HG03196 (cell line): ENCODE results near the gene PASK.
A peak's percentile ranks its signal among the peaks of the same experiment; 100 is the strongest.

Source experiments
- ATAC-seq: cut with Tn5 transposase; IDR thresholded peaks from one replicate; pipeline ENCODE4 v1.9.1; 2021; ENCODE audit not compliant: unreplicated experiment

The PASK gene

DNA sequence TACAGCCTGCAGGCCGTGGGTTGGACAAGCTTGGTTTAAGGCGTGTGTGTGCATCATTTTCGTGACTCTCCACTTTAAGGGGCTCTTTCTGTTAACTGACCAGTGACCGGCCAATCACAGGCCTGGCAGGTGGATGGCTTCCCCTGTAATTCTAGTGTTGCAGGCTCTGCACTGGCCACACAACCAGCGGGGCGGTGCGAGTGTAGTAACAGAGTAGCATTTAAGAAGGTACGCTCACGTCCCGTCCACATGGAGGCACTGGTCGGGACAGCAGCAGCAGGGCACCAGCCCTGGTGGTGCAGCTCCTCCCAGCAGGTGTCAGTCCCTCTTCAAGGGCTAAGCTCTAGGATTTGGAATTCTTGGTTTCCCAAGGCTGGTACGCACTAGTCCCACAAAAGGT lies 31.2 kb upstream of the PASK start:
- ATAC-seq: no peak

DNA sequence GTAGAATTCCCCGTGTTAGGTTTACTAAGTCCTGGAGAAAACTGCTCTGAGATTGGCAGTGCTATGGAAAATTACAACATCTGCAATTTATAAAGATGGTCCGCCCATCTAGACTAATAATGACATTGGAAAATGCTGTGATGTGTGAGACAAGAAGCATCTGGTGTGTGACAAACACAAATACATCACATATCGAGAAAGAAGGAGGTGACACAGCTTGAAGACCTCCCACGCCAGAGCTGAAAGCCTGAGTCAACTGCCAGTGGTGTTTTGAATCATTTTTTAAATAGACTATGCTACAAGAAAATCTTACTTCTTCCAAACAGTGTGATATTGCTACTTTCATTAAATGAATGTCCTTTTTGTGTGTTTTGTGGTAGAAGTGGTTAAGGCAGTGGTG lies 30.6 kb upstream of the PASK start:
- ATAC-seq: no peak

DNA sequence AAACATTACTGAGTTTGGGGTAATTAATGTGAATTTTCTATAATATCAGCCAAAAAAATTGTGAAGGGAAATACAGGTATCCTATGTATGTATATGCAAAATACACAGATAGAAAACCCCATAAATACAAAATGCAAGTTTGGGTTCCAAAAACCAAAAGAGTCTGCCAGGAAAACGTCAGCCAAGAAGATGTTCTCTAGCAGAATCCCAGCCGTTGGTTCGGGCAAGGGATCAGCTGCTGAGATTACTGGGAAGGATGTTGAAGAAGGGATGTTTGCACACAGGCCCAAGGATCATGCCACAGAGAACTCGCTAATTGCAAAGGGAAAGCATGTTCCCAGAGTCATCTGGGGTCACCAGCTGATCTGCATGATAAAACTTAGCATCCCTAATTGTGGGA lies 29.7 kb upstream of the PASK start:
- no peak for ATAC-seq

DNA sequence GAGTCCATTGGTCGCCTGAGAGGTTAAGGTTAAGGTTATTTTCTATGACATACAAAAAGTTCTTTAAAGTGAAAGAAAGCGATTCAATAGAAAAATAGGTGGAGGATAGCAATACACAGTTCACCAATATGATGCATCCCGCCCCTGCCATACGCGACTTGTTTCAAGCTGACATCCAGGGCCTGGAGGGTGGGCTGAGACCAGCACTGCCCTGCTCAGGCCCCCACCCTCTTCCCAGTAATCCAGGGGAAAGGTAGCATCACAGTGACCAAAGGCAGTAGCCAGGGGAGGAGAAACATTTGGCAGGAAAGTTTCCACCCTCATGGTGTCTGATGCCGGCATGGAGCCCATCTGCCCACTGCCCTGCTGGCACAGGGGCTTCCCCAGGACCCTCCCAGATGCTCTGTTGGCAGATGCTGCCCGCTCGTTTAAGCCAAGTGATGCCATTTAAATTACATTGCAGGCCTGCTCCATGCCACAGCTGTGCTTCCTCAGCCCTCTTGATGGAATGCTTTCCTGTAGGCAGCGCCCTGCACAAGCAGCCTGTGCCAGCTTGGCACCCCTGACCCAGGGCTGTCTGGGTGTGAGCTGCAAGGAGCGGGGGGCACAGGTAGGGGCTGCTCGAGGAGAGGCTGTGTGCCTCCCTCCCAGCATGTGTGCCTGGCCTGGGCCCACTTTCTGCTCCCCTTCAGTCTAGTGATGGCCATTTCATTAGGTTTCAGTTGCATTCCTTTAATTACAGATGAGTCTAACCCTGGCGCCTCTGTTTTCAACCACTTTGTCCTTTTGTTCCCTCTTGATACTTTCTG lies 28.5 kb upstream of the PASK start:
- ATAC-seq: no peak

DNA sequence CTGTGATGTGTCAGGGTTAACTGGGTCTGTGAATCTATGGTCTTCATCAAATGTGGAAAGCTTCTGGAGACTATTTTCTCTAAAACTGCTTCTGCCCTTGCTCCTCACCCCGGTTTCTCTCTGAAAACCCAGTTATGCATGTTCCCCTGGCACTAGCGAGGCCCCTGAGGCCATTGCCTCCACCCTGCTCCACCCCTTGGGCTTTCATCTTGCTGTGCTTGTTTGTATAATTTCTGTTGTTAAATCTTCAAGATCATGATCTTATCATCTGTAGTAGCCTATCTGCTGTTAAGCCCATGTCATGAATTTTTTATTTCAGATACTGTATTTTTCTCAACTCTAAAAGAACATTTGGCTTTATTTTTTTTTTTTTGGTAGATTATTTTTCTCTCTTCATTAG lies 24.3 kb upstream of the PASK start:
- no peak for ATAC-seq

DNA sequence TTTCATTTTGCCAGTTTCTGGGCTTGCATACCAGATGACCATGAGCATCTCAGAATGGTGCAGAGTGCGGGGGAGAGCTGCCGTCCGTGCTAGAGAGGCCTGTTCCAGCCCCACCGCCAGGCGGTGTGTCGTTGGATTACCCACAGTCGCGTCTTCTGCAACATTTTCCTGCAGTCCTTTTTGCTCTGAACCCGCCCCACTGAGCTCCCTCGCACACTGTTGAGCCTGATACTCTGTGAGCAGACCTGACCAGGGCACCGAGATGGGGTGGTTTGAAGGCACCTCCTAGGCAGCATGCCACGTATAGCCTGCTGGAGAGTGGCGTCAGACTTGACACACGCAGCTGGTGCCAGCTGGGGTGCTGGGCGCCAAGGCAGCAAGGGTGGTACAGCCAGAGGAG lies 19.1 kb upstream of the PASK start:
- no peak for ATAC-seq

DNA sequence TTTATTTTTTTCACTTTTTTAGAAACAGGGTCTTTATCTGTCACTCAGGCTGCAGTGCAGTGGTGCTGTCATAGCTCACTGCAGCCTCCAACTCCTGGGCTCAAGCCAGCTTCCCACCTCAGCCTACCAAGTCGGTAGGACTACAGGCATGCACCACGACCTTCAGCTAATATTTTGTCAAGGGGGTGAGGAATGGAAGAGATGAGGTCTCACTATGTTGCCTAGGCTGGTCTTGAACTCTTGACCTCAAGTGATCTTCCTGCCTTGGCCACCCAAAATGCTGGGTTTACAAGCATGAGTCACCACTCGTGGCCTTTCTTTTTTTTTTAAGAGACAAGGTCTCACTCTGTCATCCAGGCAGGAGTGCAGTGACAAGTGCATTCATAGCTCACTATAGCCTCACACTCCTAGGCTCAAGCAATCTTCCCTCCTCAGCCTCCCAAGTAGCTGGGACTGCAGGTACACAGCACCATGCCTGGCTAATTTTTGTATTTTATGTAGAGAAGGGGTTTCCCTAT lies 14.4 kb upstream of the PASK start:
- no peak for ATAC-seq

DNA sequence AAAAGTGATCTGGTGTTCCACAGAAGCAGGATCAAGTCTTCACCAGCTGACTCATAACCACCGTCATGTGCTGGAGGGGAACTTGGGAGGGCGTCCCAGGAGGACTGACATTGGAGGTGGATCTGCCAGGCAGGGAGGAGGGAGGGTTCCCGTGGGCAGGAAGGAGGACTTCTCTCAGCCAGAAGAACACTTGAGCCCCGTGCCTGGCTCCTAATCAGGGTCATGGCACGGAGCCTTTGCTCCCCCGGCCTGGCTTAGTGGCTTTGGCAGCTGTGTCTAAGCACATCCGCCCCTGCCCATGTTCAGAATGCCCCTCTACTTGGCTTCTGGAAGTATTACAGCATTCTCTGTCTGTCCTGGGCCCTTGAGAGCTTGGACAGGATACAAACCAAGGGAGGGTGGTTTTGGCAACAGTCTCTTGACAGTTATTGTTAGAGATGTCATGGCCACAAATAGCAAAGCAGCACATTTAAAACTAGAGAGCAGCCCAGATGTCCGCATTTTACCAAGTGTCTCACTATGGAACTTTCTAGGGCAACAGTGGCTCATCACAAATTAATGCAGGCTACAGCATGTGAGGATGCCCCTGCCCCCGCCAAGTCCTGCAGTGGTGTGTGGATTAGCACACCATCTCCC lies 12.5 kb upstream of the PASK start:
- ATAC-seq: no peak

DNA sequence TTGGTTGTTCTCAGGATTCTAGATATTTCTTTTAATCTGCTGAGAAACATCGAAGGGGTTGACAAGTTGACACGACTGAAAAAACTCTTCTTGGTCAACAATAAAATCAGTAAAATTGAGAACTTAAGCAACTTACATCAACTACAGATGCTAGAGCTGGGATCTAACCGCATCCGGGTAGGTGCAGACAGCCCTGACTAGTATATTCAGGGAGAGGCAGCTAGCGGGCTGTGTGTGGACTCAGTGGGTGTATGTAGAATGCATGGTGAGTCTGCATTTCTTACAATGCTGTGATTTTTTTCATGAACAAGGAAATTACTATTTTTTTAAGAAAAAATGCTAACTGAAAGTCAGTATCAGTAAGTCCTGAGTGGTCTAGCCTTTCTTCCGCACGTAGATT lies 11.0 kb upstream of the PASK start:
- no peak for ATAC-seq

DNA sequence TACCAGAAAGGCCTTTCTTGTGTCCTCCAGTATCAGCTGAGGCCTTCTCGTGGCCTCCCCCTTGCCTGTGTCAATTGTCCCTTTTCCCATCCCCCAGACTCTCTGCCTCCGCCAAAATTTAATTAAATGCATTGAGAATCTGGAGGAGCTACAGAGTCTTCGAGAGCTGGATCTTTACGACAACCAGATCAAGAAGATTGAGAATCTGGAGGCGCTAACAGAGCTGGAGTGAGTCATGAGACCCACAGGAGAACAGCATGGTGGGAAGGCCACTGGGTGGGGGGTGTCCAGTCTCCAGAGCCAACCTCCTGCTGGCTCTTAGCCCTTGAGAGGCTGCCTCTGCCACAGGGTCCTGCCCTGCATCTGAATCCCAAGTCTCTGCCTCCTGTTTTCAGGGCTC lies 9.8 kb upstream of the PASK start:
- ATAC-seq: no peak

DNA sequence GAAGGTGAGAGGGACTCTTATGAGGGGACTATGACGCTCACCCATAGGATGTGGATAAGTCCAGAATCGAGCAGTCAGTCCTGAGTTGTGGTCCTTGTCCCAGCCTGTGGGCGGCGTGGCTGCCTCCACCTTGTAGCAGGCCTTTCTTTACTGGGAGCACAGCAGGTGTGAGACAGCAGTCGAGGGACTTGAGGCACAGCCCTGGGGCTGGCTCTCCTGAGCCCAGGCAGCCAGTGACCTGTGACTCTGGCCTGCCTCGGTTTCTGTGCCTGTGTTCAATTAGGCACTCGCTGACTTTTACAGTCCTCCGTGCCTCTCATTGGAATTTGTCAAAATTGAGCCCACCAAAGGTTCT lies 9.3 kb upstream of the PASK start:
- no peak for ATAC-seq

DNA sequence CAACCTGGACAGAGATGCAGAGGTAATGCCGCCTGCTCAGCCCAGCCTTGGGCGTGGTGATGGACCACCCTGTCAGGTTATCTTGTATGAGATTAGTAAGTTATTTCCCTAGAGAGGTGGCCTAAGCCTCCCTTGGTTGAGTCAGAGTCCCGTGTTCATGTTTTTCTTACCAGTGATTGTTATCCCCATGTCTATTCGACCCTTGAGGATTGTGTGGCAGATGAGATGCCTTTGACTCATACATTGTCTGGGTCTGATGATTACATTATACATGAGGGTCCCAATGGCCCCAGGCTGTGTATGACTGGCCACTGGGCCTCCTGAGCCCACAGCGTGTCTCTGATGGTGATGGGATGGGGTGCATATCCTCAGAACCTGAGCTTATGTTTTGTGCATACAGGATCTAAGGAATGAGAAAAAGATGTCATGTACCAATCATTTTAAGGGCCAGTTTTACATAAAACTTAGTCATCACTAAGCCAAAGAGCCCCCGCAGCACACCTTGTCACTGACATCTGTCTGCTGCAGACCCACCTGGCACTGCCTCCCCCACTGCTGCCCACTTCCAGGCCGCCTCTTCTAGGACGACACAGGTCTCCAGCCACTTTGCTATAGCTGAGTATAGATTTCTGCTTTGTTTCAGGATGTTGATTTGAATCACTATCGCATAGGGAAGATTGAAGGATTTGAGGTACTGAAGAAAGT lies 8.7 kb upstream of the PASK start:
- ATAC-seq: no peak

DNA sequence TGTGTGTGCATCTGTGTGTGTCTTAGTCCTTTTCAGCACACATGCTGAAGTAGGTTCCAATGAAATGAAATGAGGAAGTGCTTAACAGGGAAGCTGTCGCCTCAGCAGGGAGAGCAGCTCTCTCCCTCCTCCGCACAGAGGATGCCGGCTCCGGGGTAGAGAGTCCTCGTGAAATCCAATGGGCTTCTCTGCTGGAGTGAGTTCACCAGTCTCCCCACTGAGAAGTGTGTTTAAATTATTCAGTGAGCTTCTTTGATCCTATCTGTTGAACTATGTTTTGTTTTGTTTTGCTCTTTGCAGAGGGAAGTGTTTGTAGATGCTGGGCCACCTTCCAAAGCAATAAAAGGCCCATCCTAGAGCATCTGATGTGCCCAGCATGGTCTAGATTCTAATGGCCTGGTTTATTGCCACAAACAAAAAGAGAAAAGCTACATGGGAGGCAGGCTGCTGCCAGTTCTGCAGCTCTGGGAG lies 7.7 kb upstream of the PASK start:
- no peak for ATAC-seq

DNA sequence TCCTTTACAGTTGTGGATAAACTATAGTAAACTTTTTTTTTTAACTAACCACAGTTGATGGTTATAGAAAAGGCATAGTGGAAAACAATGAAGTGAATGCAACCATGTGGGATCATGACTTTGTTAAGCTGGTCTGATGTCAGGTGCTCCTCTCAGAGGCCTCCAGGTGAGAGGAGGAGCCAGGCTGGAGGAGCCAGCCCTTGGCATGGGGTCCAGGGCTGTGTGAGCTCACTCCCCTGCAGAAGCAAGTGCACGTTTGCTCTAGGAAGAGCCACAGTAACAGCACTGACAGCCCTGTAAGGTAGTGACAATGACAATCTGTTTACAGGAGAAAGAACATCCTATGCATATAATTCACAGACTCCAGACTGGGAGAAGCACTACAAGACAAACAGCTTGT lies 6.7 kb upstream of the PASK start:
- no peak for ATAC-seq

DNA sequence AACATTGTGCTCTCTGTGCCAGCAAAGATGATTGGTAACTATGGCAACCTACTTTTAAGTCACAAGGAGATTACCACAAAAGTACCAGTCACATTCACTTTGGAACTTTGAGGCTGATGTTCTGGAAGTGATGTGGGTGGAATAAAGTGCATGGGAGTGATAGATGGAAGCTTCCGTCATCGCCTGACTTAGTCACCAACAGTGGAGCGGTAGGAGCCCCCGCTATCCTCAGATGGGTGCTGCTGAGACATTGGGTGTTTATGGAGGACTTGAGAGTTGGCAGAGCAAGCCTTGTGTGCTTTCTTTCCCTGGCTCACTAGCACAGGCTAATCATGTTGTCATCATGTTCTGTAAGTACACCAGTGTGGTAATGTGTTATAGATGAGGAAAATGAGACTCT lies 5.6 kb upstream of the PASK start:
- no peak for ATAC-seq

DNA sequence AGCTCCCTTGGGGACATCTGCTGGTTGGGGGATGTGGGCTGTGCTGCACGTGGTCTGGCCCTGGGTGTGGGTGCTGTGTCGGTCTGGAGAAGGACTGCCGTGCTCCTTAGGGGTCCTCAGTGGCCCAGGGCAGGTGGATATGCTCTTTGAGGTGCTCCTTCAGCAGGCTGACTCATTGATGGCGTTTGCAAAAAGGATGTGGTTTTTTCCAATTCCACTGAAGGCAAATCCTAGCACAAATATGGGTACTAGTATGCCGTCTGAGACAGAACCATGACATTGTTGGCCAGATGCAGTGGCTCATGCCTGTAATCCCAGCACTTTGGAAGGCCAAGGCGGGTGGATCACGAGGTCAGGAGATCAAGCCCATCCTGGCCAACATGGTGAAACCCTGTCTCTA lies 4.3 kb upstream of the PASK start:
- no peak for ATAC-seq

DNA sequence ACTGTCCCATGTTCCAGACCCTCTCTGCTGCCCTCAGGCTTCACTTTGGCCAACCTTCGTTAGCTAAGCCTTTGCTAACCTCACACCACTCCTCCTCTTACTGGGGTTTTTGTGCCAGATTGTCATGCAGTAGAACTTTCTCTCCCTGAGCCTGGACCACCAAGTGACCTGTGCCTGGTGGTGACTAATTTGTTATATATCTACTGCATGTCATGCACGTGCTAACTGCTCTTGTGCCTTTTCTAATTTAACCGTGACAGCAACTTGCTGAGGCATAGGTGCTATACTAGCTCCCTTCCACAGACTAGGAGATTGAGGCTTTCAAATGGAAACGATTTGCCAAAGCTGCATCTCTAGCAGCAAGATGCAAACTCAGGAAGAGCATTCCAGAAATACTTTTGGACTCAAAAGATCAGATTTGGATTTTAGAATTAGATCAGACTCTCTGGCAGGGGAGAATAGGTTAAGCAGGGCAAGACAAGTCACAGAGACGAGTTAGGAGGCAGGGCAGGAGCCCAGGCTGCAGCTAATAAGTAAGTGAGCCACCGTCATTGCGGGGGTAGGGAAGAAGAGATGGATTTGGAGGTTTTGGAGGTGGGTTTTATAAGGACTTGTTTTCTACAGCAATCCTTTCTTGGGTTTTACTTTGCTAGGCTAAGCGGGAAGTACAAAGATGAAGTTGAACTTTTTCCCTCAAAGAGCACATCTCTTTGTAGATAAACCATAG lies 2.8 kb upstream of the PASK start:
- no peak for ATAC-seq

DNA sequence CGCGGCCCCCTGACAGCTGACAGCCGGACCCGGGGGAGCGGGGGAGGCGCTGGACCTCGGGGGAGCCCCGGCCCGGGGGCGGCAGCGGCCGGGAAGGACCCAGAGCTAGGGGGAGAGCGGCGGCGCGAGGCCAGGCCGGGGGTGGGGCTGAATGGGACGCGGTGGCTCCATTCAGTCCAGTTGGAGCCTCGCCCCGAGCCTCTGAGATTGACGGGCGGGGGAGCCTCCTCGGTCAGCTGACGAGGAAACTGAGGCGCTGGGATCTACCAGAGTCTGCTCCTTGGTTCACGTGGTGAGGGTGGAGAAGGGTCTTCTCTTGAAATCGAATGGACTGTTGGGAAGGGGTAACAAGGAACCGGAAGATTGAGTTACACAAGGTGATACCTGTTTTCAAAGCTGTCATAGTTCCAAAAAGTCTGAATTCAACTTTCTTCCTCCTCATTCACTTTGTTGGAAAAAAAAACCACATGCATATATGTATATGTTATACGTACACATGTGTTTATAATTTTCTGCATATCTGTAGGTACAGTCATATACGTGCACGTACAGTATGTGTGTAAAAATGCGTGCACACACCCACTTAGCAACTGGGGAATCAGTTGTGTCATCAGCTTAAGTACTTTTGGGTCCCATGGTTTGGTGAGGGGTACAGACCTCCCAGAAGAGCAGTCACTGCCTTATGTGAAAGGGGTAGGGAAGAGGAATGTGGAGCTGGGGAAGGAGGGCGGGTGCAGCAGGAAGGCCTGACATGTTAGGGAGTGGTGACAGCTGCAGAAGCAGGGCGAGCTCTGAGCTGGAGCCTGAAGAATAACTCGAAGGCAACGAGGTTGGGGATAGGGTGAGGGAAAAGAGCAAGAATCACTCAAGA lies 1.6 kb upstream of the PASK start:
- ATAC-seq: no peak

DNA sequence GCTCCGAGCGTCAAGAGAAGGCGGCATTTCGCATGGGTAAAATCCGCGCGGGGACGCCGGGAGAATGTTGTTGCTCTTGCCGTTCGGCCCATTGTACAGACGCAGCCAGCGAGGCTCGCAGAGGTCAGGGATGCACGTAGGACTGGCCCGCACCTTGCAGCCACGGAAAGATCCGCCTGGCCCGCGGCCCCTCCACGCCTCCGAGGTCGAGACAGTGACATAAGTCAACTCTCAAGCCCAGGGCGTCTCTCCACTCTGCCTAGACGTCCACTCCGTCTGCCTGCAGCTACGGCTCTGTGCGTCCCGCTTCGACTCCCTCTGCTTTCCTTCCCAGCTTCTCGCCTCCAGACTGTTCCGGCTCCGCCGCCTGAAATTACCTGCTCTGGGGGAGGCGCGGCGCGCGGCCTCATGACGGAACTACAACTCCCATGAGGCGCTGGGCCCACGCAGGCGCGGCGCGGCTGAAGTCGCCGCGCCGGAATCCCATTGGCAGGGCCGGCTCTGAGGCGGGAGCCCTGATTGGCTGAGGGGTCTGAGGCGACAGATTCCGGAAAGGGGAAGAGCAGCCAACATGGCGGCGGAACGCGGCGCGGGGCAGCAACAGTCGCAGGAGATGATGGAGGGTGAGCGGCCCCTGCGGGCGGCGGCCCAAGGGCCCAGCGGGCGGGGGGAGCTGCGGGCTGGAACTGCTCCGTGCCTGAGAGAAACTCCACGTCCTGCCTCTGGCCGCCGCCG lies 820 bp upstream of the PASK start, which contains the start of gene PPP1R7:
TSS of gene PPP1R7 (plus strand) at position 543 of the 735 bp plus-strand sequence. CDS start at position 572, 29 bp downstream.
- peak; percentile 66 for ATAC-seq

DNA sequence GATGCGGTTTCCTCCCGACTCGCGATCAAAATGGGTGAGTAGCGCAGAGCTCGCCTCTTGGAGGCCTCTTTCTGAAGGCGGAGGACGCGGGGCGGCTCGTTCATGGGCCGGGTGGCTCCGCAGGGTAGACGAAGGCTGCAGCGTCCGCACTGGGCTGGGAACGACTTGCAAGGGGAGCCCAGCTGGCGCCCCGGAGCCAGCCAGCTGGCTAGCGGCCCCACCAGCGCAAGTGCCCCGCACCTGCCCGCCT lies 328 bp upstream of the PASK start:
- ATAC-seq: peak; percentile 19
